Hepatic stellate cell (primary cell): Measurements from ENCODE around the gene RPRD2.
"Not testable (repeated sequence)": the region's sequence is repeated elsewhere in the genome, so short reads cannot be mapped to it uniquely, and the experiment has no call there.

ENCODE experiments used
- DNase-seq: peaks from one replicate; pipeline ENCODE4 v3.0.0; 2011; ENCODE audit warnings: low spot score

The RPRD2 gene

DNA sequence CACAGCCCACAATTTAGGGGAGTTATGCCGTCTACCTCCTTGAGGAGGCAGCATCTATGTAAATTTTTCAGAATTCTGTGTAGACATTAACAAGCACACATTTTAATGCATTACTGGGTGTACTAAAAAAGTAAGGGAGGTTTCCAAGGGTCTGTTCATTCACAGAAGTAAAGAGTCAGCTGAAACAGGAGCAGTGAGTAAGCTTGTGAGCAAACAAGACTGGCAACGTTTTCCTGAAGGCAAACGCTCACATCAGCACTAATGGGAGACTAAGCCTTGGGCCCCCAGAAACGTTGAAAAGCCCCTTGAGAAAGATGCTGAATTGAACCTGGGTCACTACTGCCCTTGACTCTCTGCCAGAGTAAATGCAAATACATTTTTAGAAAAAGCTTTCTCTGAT, 25.7 kb downstream of the RPRD2 start:
- no peak for DNase-seq

DNA sequence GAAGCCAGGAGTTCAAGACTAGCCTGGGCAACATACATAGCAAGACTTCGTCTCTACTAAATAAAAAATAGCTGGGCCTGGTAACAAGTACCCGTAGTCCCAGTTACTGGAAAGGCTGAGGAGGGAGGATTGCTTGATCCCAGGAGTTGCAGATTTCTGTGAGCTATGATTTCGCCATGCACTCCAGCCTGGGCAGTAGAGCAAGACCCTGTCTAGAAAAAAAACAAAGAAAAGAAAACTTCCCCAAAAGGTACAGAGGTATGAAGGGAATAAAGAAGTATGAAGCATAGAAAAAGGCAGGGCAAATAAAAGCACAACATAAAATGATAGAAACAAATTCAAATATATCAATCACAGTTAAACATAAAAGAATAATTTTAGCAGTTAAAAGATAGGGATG, 28.7 kb downstream of the RPRD2 start:
- DNase-seq: no peak

DNA sequence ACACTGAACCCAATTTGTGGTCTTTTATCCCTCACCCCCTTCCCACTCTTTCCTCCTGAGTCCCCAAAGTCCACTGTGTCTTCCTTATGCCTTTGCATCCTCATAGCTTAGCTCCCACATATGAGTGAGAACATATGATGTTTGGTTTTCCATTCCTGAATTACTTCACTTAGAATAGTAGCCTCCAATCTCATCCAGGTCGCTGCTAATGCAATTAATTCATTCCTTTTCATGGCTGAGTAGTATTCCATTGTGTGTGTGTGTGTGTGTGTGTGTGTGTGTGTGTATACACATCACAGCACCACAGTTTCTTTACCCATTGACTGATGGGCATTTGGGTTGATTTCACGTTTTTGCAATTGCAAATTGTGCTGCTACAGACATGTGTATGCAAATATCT, 31.2 kb downstream of the RPRD2 start:
- DNase-seq: not testable (repeated sequence)

DNA sequence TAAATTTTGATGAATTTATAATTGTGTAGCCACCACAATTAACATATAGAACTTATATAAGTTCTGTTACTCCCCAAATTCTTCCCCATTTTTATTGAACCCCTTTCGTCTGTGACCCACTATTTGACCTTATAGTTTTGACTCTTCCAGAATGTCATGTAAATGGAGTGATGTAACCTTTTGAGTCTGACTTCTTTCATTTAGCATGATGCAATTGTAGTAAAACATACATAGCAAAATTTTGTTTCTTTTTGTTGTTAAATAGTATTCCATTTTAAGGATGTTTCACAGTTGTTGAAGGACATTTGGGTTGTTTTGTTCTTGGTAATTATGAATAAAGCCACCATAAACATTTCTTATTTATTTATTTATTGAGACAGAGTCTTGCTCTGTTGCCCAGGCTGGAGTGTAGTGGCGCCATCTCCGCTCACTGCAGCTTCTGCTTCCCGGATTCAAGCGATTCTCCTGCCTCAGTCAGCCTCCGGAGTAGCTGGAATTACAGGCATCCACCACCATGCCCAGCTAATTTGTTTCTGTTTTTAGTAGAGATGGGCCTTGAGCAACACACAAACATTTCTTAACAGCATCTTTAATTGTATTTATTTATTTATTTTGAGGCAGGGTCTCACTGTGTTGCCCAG, 33.6 kb downstream of the RPRD2 start:
- DNase-seq: no peak

DNA sequence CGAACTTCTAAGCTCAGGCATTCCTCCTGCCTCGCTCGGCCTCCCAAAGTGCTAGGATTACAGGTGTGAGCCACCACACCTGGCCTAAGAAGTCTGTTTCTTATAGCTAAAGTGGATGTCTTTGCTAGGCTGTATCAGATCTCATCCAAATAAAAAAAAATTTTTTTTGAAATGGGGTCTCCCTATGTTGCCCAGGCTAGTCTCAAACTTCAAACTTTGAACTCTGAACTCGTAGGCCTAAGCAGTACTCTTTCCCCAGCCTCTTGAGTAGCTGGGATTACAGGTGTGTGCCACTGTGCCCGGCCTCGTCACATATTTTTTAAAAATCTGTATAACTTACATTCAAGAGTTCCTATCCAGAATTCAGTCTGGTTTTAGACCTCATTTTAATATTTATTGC, 40.5 kb downstream of the RPRD2 start:
- DNase-seq: no peak

DNA sequence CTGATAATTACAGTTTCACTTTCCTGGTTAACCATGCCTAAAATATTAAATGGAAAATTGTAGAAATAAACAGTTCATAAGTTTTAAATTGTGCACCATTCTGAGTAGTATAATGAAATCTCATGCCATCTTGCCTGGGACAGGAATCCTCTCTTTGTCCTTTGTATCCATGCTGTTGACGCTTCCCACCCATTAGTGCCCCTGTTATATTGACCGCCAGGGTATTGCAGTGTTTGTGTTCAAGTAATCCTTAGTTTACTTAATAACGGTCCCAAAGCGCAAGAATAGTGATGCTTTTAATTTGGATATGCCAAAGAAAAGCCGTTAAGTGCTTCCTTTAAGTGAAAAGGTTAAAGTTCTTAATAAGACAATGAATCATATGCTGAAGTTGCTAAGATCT, 41.7 kb downstream of the RPRD2 start:
- no peak for DNase-seq

DNA sequence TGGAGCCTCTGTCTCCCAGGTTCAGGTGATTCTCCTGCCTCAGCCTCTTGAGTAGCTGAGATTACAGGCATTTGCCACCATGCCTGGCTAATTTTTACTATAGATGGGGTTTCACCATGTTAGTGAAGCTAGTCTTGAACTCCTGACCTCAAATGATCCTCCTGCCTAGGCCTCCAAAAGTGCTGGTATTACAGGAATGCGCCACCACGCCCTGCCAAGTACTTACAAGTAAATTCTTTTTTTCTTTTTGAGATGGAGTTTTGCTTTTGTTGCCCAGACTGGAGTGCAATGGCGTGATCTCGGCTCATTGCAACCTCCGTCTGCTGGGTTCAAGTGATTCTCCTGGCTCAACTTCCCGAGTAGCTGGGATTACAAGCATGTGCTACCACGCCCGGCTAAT, 42.5 kb downstream of the RPRD2 start:
- DNase-seq: no peak

DNA sequence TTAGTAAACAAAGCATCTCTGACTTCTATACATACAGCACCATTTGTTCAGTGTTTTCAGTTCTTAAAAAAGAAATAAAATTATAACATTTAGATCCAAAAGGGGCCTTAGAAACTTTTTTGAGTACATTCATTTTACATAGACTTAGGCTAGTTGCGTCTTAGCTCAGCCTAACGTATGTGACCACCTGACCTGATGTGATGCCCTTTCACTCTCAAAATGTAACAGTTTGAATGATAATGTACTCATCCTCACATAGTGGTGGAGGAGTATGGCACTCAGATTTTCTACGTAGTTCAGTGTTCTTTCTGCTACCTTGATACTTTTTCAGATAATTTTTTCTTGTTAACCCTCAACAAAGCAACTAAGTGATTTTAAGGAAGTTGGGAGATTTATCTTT, 43.4 kb downstream of the RPRD2 start:
- DNase-seq: no peak

DNA sequence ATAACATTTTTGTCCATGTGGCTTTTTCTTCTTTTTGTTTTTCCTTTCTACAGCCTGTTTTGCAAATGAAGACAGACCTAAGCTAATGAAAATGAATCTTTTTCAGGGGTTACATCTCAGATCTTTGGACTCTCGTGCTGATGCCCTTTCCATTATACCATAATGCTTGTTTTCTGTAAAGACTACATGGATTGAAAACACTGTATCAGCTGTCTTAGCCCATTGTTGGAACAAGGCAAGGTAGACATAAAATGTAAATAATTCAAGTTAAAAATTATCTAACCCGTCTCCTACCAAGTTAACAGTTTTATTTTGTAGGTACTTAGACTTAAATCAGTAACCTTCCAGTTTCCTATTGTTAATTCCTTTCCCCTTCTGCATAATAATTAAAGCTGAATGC, 44.9 kb downstream of the RPRD2 start:
- no peak for DNase-seq

DNA sequence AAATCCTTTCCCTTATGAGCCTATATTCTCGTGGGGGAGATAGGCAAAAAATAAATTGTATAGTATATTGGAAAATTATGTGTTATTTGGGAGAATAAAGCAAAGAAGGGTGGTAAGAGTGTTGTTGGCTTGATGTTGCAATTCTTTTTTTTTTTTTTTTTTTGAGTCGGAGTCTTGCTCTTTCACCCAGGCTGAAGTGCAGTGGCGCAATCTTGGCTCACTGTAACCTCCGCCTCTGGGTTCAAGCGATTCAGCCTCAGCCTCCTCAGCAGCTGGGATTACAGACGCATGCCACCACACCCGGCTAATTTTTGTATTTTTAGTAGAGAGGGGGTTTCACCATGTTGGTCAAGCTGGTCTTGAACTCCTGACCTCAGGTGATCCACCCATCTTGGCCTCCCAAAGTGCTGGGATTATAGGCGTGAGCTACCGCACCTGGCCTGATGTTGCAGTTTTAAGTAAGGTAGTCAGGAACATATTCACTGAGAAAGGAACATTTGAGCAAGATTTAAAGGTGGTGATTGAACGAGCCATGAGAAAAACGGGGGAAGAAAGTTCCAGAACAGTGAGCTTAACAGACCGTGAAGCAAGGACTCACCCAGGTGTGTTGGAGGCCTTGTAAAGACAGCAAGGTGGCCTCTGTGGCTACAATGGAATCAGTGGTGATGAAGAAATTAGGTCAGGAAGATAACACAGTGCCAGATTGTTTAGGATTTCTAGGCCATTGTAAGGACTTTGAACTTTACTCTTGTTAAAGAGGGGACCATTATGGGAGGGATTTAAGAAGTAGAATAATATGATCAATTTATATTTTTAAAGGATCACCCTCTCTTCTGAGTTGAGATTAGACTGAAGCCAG, 45.8 kb downstream of the RPRD2 start:
- no peak for DNase-seq

DNA sequence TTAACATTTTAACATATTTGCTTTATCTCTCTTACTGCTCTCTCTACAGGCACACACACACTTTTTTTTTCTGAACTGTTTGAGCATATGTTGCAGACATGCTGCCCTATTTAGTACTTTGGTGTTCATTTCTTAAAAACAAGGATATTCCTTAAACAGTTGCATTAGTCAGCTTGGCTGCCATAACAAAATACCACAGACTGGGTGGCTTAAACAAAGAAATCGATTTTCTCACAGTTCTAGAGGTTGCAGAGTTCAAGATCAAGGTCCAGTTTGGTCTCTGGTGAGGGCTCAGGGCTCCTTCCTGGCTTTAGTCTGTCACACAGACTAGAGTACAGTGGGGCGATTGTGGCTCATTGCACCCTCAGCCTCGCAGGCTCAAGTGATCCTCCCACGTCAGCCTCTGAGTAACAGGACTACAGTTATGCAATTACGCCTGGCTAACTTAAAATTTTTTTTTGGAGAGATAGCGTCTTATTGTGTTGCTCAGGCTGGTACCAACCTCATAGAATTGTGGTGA, 46.7 kb downstream of the RPRD2 start:
- DNase-seq: no peak

DNA sequence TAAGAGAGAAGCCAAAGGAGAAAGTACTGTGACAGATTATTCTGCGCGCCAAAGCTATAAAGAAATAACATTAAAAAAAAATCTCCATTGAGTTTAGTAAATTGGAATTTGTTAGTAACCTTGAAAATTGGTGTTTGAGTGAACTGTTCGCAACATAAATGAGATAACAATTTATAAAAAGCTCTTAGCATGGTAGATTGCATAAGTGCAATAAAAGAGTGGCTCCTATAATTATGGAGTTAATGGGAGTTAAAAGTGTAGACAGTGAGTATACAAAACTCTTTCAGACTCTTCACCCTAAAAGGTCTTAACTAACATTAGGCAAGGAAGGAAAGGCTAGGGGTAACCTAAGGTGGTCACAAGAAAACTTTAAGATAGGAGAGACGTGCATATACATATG, 50.6 kb downstream of the RPRD2 start:
- no peak for DNase-seq

DNA sequence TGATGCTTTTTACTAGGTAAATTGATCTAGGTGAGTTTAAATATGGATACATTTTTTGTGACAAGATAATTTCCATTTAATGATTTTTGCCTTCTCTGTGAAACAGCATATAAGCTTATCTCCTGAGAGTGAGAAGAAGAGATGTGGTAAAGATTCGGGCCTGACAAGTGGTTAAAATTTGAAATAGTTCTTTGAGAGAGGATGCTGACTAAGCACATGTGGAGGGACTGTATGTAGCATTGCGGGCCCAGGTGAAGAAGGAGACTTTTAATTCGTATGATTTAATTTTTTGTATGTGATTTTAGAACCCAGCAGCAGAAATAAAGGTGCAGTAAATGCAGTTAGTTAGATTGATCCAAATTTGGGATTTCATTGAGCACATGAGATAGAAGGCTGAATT, 51.9 kb downstream of the RPRD2 start:
- DNase-seq: no peak

DNA sequence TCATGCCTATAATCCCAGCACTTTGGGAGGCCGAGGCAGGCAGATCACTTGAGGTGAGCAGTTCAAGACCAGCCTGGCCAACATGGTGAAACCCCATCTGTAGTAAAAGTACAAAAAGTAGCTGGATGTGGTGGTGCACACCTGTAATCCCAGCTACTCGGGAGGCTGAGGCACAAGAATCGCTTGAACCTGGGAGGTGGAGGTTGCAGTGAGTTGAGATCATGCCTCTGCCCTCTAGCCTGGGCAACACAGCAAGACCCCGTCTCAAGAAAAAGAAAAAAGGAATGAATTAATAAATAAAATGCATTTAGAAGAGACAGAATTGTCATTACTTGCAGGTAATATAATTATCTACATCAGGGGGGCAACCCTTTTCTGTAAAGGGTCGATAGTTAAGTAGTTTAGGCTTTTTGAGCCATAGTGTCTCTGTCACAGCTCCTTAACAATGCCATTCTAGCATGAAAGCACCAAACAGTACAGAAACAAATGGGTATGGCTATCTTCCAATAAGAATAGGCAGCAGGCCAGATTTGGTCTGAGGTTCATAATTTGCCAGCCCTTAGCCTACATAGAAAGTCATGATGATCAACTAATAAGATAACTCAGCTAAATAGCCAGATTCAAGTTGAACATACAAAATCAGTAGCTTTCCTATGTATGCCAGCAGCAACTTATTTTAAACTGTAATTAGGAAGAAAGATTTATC, 56.8 kb downstream of the RPRD2 start:
- no peak for DNase-seq

DNA sequence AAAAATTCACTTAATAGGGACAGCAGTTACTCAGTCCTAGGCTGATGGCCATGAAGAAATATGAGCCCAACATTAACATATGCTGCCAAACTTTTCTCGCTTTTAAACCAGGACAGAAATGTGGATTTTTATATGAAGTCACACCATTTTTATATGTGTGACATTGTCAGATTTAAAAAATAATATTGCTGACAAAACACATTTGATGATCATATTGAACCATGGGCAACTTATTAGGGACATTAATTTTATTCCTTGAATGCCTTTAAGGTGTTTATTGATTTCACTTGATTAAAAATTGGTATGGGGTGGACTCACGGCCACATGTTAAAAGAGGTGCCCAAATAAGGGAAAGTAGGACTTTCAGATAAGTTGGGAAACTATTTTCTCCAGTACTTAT, 58.6 kb downstream of the RPRD2 start:
- DNase-seq: no peak

DNA sequence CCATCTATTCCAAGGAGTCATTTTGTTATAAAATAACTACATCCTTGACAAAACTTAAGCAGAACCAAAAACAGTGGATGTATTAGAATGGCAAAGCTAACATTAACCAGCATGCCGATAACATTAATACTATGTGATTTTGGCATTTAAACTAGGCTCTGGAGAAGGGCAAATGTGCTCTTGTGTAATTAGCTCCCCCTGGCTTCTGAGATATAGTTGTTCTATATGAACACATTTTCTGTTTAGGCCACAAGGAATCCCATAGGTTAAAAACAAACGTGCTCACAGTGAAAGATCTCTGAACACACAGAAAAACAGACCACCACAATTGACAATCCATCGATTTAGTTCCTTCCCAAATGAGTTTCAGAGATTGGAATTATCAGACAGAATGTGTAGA, 65.9 kb downstream of the RPRD2 start:
- peak; percentile 7 for DNase-seq

DNA sequence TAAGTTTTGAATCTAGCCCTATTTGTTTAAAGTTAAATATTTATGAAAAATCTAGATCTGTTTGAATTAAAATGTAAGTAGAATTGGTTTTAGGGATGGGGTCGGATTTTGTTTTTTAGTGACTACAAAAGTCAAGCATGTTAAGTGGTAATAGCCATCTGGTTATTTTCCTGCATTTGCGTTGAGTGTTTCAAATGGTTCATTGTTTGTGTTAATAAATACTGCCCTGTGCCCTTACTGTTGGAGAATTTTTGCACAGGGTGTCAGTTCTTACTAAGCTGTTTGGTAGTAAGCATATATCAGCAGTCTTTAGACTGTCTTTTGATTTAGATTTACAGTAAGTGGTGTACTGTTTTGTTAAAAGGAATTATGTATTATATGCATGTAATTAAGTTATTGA, 77.2 kb downstream of the RPRD2 start:
- DNase-seq: no peak

DNA sequence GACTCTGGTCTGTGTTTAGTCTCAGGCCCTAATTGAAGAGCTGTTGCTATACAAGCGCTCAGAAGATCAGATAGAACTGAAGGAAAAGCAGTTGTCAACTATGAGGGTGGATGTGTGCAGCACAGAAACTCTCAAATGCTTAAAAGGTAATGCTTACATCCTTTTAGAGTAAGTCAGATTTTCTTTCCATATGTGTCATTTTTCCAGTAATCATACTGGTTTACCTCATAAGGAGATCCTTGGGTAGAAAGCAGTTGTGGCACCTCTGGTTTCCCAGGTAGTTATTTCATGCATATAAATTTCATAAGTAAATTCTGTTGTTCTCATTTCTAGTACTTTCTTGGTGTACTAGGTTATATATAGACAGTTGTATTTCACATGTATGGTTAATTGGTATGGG, 80.3 kb downstream of the RPRD2 start:
- no peak for DNase-seq

DNA sequence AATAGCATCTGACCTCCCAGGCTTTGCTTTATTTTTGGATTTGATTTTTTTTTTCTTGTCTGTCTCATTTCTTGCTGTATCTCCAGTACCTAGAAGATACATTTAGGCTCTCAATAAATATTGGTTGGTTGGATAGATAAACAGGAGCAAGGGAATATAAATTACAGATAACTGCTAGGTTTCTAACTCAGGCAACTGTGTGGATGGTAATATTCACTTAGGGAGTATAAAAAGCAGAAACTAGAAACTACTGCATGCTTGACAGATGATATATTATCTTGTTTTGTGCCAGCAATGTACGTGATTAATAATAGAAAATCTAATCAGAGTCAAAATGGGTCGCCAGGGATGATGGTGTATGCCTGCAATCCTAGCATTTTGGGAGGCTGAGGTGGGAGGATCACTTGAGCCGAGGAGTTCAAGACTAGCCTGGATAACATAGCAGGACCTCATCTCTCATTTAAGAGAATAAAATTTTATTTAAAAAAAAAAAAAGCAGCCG, 92.2 kb downstream of the RPRD2 start:
- no peak for DNase-seq

DNA sequence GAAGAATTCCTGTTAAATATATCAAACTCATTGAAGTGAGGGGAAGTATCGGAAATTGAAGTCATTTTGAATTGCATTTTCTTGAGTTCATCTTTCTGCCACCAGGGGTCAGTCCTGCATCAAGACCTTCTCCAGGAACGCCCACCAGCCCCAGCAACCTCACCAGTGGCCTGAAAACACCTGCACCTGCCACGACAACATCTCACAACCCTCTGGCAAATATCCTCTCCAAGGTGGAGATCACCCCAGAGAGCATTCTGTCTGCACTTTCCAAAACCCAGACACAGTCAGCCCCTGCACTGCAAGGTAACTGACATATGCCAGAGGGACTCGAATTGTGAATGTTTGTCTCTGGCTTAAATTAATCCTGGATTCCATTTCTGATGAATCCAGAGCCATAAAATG, 100.5 kb downstream of the RPRD2 start:
- DNase-seq: peak; percentile 60

DNA sequence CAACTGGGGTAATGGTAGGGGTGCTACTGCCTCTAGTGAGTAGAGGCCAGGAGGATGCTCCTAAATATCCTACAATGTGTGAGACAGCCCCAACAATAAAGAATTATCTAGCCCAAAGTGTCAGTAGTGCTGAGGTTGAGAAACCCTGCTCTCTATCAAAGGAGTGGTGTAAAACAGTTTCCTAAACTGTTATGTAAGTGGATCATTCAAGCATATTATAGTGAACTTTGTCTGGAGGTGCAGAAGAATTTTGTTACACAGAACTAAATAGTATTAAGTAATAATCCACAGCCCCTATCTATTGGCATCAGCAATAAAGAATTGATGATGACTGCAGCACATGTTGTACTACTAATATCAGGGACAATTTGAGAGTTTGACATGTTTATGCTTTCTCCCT, 103.0 kb downstream of the RPRD2 start:
- no peak for DNase-seq

DNA sequence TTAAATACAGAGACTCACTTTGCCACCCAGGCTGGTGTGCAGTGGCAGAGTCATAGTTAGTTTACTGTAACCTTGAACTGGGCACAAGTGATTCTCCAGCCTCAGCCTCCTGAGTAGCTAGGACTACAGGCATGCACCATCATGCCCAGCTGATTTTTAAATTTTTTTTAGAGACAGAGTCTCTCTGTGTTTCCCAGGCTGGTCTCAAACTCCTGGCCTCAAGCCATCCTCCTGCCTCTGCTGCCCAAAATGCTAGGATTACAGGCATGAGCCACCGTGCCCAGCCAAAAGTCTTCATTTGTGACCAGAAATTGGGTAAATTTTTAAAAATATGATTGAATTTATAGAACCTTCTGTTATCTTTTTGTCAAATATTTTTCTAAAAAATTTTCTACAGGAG, 105.3 kb downstream of the RPRD2 start:
- DNase-seq: no peak
